ENCODE measurements around the gene S100A1.
"Not testable (repeated sequence)": the region's sequence is repeated elsewhere in the genome, so short reads cannot be mapped to it uniquely, and the experiment has no call there.

S100A1 gene

DNA sequence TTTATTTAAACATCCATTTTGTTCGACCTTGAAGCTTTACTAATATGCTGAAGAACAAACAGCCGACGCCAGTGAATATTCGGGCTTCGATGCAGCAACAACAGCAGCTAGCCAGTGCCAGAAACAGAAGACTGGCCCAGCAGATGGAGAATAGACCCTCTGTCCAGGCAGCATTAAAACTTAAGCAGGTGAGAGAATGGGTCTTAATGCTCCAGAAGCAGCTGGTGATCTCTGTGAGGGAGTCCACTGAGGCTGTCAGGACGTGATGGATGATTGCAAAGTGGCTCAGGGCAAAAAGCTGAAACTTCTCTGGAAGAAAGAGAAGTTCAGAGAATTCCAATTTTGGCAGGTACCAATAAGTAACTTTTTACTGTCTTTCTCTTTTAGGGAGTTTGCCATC, 10.0 kb downstream of the S100A1 start:
- no peak overlapping the region for H3K27ac ChIP-seq
- no peak for TF ChIP-seq CTCF (conservative IDR thresholded peaks at IDR 0.05; ENCODE audit: low read depth)
- DNase-seq (ENCODE audit: low spot score) = no peak
- ChIA-PET CTCF (interaction anchor here (0.6 to 1.6 kb wide), 2 partner anchors 15 to 66 kb away, joined by 4 to 5 read pairs; no protein-coding TSS in a partner anchor), POLR2A (ENCODE audit: low non-redundant PET) (no interaction called here)

GRCh38 chr1:153639280-153639679, 11.0 kb downstream of the S100A1 start:
- ChIA-PET CTCF (interaction anchor here (1.6 kb wide), 1 partner anchor 67 kb away, joined by 4 read pairs; no protein-coding TSS in a partner anchor), POLR2A (ENCODE audit: low non-redundant PET) (interaction anchor here (0.7 kb wide), 1 partner anchor 13 kb away, joined by 3 read pairs; no protein-coding TSS in a partner anchor)
- no peak overlapping the region for H3K27ac ChIP-seq
- DNase-seq (ENCODE audit: low spot score) = no peak
- TF ChIP-seq CTCF (conservative IDR thresholded peaks at IDR 0.05; ENCODE audit: low read depth) = no peak

DNA sequence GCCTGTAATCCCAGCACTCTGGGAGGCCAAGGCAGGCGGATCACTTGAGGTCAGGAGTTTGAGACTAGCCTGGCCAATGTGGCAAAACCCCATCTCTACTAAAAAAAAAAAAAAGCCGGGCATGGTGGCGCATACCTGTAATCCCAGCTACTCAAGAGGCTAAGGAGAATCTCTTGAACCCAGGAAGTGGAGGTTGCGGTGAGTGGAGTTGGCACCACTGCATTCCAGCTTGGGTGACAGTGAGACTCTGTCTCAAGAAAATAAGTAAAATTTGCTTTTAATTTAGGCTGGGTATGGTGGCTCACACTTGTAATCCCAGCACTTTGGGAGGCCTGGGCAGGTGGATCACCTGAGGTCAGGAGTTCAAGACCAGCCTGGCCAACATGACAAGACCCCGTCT, 12.0 kb downstream of the S100A1 start:
- DNase-seq (ENCODE audit: low spot score); H3K27ac ChIP-seq: not testable (repeated sequence)
- CTCF ChIA-PET = interaction anchor here (0.6 kb wide), 1 partner anchor 272 kb away, joined by 3 read pairs; no protein-coding TSS in a partner anchor
- POLR2A ChIA-PET (ENCODE audit: low non-redundant PET) = interaction anchor here (0.6 to 0.7 kb wide), 2 partner anchors 10 to 12 kb away, joined by 3 read pairs; no protein-coding TSS in a partner anchor

GRCh38 chr1:153640861-153641260, 12.6 kb downstream of the S100A1 start:
- CTCF ChIA-PET = no interaction called here
- TF ChIP-seq CTCF (conservative IDR thresholded peaks at IDR 0.05; ENCODE audit: low read depth) = no peak

DNA sequence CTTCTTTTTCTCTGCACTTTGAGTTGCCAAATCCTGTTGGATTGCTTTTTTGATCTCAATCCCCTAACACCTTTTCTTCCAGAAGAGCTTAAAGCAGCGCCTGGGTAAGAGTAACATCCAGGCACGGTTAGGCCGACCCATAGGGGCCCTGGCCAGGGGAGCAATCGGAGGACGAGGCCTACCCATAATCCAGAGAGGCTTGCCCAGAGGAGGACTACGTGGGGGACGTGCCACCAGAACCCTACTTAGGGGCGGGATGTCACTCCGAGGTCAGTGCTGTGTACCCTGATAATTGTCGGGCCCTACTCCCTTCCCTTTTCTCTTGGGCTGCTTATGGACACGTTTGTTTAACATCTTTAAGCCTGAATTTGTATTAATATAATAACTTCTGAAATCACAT, 13.9 kb downstream of the S100A1 start:
- no peak overlapping the region for H3K27ac ChIP-seq
- ChIA-PET POLR2A (ENCODE audit: low non-redundant PET) (no interaction called here), CTCF (no interaction called here)
- no peak for DNase-seq (ENCODE audit: low spot score)
- TF ChIP-seq CTCF (conservative IDR thresholded peaks at IDR 0.05; ENCODE audit: low read depth) = no peak

More at GRCh38 chr1:153640861-153641260, 12.6 kb downstream of the S100A1 start:
- DNase-seq (ENCODE audit: low spot score) = no peak
- no peak overlapping the region for H3K27ac ChIP-seq
- POLR2A ChIA-PET (ENCODE audit: low non-redundant PET) = no interaction called here

DNA sequence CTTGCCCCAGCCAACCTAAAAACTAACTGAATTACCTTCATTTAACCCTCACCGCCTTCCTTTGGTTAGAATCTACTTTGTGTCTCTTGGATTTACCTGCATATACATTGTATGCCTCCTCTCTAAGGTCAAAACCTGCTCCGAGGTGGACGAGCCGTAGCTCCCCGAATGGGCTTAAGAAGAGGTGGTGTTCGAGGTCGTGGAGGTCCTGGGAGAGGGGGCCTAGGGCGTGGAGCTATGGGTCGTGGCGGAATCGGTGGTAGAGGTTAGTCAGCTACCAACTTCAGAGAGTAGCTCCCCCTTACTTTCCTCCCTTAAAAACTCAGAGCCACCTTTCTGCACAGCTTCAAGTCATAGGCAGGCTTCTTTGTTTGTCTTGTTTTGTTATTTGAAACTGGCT, 14.9 kb downstream of the S100A1 start:
- DNase-seq (ENCODE audit: low spot score) = no peak
- CTCF ChIA-PET = interaction anchor here (1.2 kb wide), 1 partner anchor 133 kb away, joined by 3 read pairs; no protein-coding TSS in a partner anchor
- no peak overlapping the region for H3K27ac ChIP-seq
- POLR2A ChIA-PET (ENCODE audit: low non-redundant PET) = interaction anchor here (0.7 kb wide), 1 partner anchor 8 kb away, joined by 3 read pairs; no protein-coding TSS in a partner anchor
- no peak for TF ChIP-seq CTCF (conservative IDR thresholded peaks at IDR 0.05; ENCODE audit: low read depth)

- ChIA-PET CTCF (interaction anchor here (0.6 to 1.2 kb wide), 4 partner anchors 71 to 343 kb away, joined by 3 to 4 read pairs (median 4); no protein-coding TSS in a partner anchor), POLR2A (ENCODE audit: low non-redundant PET) (no interaction called here)
- TF ChIP-seq CTCF (conservative IDR thresholded peaks at IDR 0.05; ENCODE audit: low read depth) = no peak
- DNase-seq (ENCODE audit: low spot score) = no peak
- no peak overlapping the region for H3K27ac ChIP-seq
Observed at GRCh38 chr1:153643816-153644215, 15.6 kb downstream of the S100A1 start.
